HCT116 (cell line): ENCODE measurements around the gene HK1. TPM values are rescaled to one million over a fixed set of nuclear protein-coding genes. Genes with fewer than 3 reads are reported as not detected.

ENCODE experiments used
- ATAC-seq: fragments of 200-7000 bp; cut with Tn5 transposase; 2 replicates; pipeline ENCODE4 v1.9.1; 2020; ENCODE audit warnings: mild to moderate bottlenecking, moderate library complexity
- BruUV-seq: library from RNA; stranded (reverse); fragments of 400-500 nt; replicated peaks from 2 replicates; lab custom pipeline; 2021; lab: Mats Ljungman, UMichigan
- CTCF ChIA-PET: fragments of 300-600 bp; sonication (Branson Sonifier 250); formaldehyde crosslinking; loops from one replicate; lab custom pipeline; 2021; ENCODE audit warnings: antibody characterized with exemption; lab: Charles Lee
- POLR2A ChIA-PET: fragments of 300-600, 350-600 bp; sonication (Branson Sonifier 250); formaldehyde crosslinking; loops from one replicate; lab custom pipeline; 2021; ENCODE audit warnings: antibody characterized with exemption; lab: Charles Lee
- RAD21 ChIA-PET, 2 experiments: fragments of 300-600 bp; sonication (Branson Sonifier 250); formaldehyde crosslinking; loops; one replicate each; lab custom pipeline; 2023; ENCODE audit warnings: low total read pairs in 2 of 2; ENCODE audit not compliant: uncharacterized antibody in 2 of 2, unreplicated experiment in 2 of 2, low non-redundant PET in 1 of 2; lab: Charles Lee
- DNase-seq: peaks from one replicate; pipeline ENCODE4 v3.0.0-alpha.2; 2010; ENCODE audit warnings: low read depth, low spot score
- H2AFZ ChIP-seq: fragments of 200-600 bp; shearing (Covaris generic), sonication (generic); 2 replicates; pipeline ENCODE4 v1.6.1; 2017; ENCODE audit warnings: low read depth, mixed run types, mixed read lengths, antibody characterized with exemption, low read length; ENCODE audit not compliant: poor library complexity, severe bottlenecking
- H3K27ac ChIP-seq: 2 replicates; pipeline ENCODE4 v1.5.1; 2012; ENCODE audit warnings: low read depth, low read length
- H3K27me3 ChIP-seq: fragments of 200-600 bp; sonication (generic); 2 replicates; pipeline ENCODE4 v1.6.1; 2016; ENCODE audit warnings: mixed run types, low read length, mixed read lengths; ENCODE audit not compliant: insufficient read depth
- H3K36me3 ChIP-seq, 2 experiments: fragments of 200-500 bp in 1 of 2; fragments of 200-600 bp in 1 of 2; sonication (Bioruptor generic) in 1 of 2; sonication (generic) in 1 of 2; 2 replicates each; pipeline versions ENCODE4 v1.5.1 to v1.6.1; 2014 to 2016; ENCODE audit warnings: low read length in 2 of 2, inconsistent platforms in 1 of 2, mixed read lengths in 1 of 2, mixed run types in 1 of 2; ENCODE audit not compliant: insufficient read depth in 2 of 2, control insufficient read depth in 1 of 2
- H3K4me1 ChIP-seq, 2 experiments: fragments of 200-600 bp in 1 of 2; sonication (generic) in 1 of 2; 2 replicates each; pipeline versions ENCODE4 v1.5.1 to v1.6.1; 2012 to 2017; ENCODE audit warnings: low read length in 2 of 2, inconsistent platforms in 1 of 2, mild to moderate bottlenecking in 1 of 2, mixed read lengths in 1 of 2, mixed run types in 1 of 2, moderate library complexity in 1 of 2; ENCODE audit not compliant: insufficient read depth in 2 of 2, control insufficient read depth in 1 of 2
- H3K4me2 ChIP-seq: fragments of 200-600 bp; sonication (generic); 2 replicates; pipeline ENCODE4 v1.6.1; 2017; ENCODE audit warnings: mixed run types, low read length, mixed read lengths
- H3K4me3 ChIP-seq, 2 experiments: fragments of 200-600 bp in 1 of 2; sonication (generic) in 1 of 2; replicated peaks in 1 of 2; 2 replicates each; pipeline ENCODE4 v1.5.1; 2011 to 2016; ENCODE audit warnings: low read length in 2 of 2, control low read depth in 1 of 2, low read depth in 1 of 2, mild to moderate bottlenecking in 1 of 2, mixed read lengths in 1 of 2, mixed run types in 1 of 2
- H3K79me2 ChIP-seq: fragments of 200-600 bp; sonication (generic); 2 replicates; pipeline ENCODE4 v1.6.1; 2017; ENCODE audit warnings: mild to moderate bottlenecking, mixed run types, low read length, moderate library complexity, mixed read lengths; ENCODE audit not compliant: insufficient read depth
- H3K9ac ChIP-seq: fragments of 200-600 bp; sonication (generic); 2 replicates; pipeline ENCODE4 v1.6.1; 2016; ENCODE audit warnings: low read length, mixed read lengths
- H3K9me2 ChIP-seq: fragments of 200-600 bp; sonication (generic), shearing (Covaris generic); 2 replicates; pipeline ENCODE4 v1.6.1; 2017; ENCODE audit warnings: mixed run types, mild to moderate bottlenecking, moderate library complexity; ENCODE audit not compliant: insufficient read depth
- H3K9me3 ChIP-seq, 2 experiments: fragments of 200-500 bp in 1 of 2; fragments of 200-600 bp in 1 of 2; sonication (Bioruptor generic) in 1 of 2; sonication (generic) in 1 of 2; 2 replicates each; pipeline ENCODE4 v1.6.1; 2014 to 2017; ENCODE audit warnings: low read length in 2 of 2, mixed read lengths in 2 of 2, inconsistent platforms in 1 of 2, low read depth in 1 of 2, mild to moderate bottlenecking in 1 of 2, mixed run types in 1 of 2, moderate library complexity in 1 of 2; ENCODE audit not compliant: control insufficient read depth in 1 of 2, insufficient read depth in 1 of 2
- H4K20me1 ChIP-seq: fragments of 200-600 bp; sonication (generic), shearing (Covaris generic); 2 replicates; pipeline ENCODE4 v1.6.1; 2017; ENCODE audit warnings: mixed run types, mild to moderate bottlenecking, moderate library complexity; ENCODE audit not compliant: insufficient read depth
- CBX3 ChIP-seq: IDR thresholded peaks from 2 replicates; pipeline ENCODE4 v1.6.1; 2012; ENCODE audit warnings: low read depth
- CEBPB ChIP-seq: IDR thresholded peaks from 2 replicates; pipeline ENCODE4 v1.6.1; 2012; ENCODE audit warnings: low read depth
- EZH2phosphoT487 ChIP-seq: fragments of 200-600 bp; IDR thresholded peaks from 2 replicates; pipeline ENCODE4 v1.6.1; 2018; ENCODE audit warnings: antibody characterized with exemption, borderline replicate concordance
- FOSL1 ChIP-seq: IDR thresholded peaks from 2 replicates; pipeline ENCODE4 v1.6.1; 2012; ENCODE audit warnings: low read depth
- JUND ChIP-seq: IDR thresholded peaks from 2 replicates; pipeline ENCODE4 v1.6.1; 2012
- MAX ChIP-seq: IDR thresholded peaks from 2 replicates; pipeline ENCODE4 v1.6.1; 2012
- POLR2A ChIP-seq: IDR thresholded peaks from 2 replicates; pipeline ENCODE4 v1.7.0; 2011; ENCODE audit warnings: borderline replicate concordance; ENCODE audit not compliant: insufficient read depth, insufficient read length; ENCODE audit errors: extremely low read depth
- POLR2AphosphoS5 ChIP-seq: IDR thresholded peaks from 2 replicates; pipeline ENCODE4 v1.6.1; 2011; ENCODE audit warnings: mild to moderate bottlenecking, low read depth, low read length, moderate library complexity
- RAD21 ChIP-seq: IDR thresholded peaks from 2 replicates; pipeline ENCODE4 v1.6.1; 2012; ENCODE audit warnings: low read depth, mild to moderate bottlenecking
- SIN3A ChIP-seq: IDR thresholded peaks from 2 replicates; pipeline ENCODE4 v1.6.1; 2012; ENCODE audit warnings: low read depth
- SP1 ChIP-seq: IDR thresholded peaks from 2 replicates; pipeline ENCODE4 v1.6.1; 2012; ENCODE audit warnings: low read depth
- SRF ChIP-seq: IDR thresholded peaks from 2 replicates; pipeline ENCODE4 v1.6.1; 2012; ENCODE audit warnings: low read depth
- TCF7L2 ChIP-seq: IDR thresholded peaks from 2 replicates; pipeline ENCODE4 v1.7.0; 2011; ENCODE audit warnings: borderline replicate concordance, inconsistent platforms; ENCODE audit not compliant: insufficient read depth, insufficient read length; ENCODE audit errors: extremely low read depth
- ZFX ChIP-seq: fragments of 450-650 bp; IDR thresholded peaks from 2 replicates; pipeline ENCODE4 v1.6.1; 2017
- intact Hi-C: fragments of 100-400 bp; cut with micrococcal nuclease; formaldehyde crosslinking; loops from 2 replicates; pipeline ENCODE4 v1.10.0; 2022
- total RNA-seq: library from RNA; stranded (reverse); gene quantifications from one replicate; pipeline ENCODE4 v1.2.1, GENCODE V29; 2021; ENCODE audit not compliant: unreplicated experiment
- TF ChIP-seq, protein P1 (sequence below): IDR thresholded peaks from 2 replicates; pipeline ENCODE4 v1.6.1; 2012
- TF ChIP-seq, protein P2 (sequence below): IDR thresholded peaks from 2 replicates; pipeline ENCODE4 v1.6.1; 2012; ENCODE audit warnings: low read depth

HK1 gene
- total RNA-seq, 1 experiment from 2014 or later = 50.3 TPM

- Histone ChIP-seq H3K9ac (no peak overlapping the region), H3K4me2 (no peak overlapping the region), H2AFZ (no peak overlapping the region), H3K9me3 (no peaks in the 10 kb centered on the region), H3K27ac (no peak overlapping the region), H3K27me3 (no peaks in the 10 kb centered on the region), H3K4me1 (peaks cover 0 to 7% of the 10 kb centered on the region in 2 experiments; a peak in 1 of 4 replicates), H4K20me1 (no peaks in the 10 kb centered on the region), H3K9me2 (no peaks in the 10 kb centered on the region), H3K4me3 (no peak overlapping the region), H3K79me2 (no peaks in the 10 kb centered on the region), H3K36me3 (peaks cover 5 to 15% of the 10 kb centered on the region in 2 experiments)
- ChIA-PET POLR2A (no interaction called here), RAD21 (no interaction called here), CTCF (interaction anchor here (0.7 kb wide), 1 partner anchor 138 kb away, joined by 5 read pairs; no protein-coding TSS in a partner anchor)
- no peak for ATAC-seq
- TF ChIP-seq CBX3 = no peak
- no peak for TF ChIP-seq CEBPB
- no peak for TF ChIP-seq FOSL1
- TF ChIP-seq SIN3A = no peak
- no peak for TF ChIP-seq TCF7L2
- TF ChIP-seq POLR2A = no peak
- no peak for TF ChIP-seq SP1
- no peak for TF ChIP-seq POLR2AphosphoS5
- TF ChIP-seq, protein P1, sequence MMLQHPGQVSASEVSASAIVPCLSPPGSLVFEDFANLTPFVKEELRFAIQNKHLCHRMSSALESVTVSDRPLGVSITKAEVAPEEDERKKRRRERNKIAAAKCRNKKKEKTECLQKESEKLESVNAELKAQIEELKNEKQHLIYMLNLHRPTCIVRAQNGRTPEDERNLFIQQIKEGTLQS = no peak
- no peak for DNase-seq
- no TSS peak for BruUV-seq
- intact Hi-C loops = no loop called here
Observed at GRCh38 chr10:69377191-69377590, 98.9 kb downstream of the HK1 start.

DNA sequence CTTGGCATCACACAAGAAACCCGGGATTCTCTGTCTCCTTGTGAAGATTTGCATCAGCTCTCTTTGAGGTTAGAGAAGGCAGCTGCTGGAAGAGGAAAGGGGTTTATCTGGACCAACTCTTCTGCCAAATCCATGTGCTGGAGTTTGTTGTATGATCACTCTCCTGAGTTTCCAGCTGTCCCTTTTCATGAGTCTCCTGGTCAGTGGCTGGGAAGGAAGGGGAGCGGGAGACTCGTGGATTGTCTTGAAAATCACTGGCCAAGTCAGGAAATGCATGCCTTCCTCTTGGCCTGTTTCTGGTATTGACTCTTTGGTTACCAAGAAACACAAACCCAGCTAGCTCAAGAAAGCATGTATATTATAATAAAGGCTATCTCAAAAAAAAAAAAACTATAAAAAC lies 99.6 kb downstream of the HK1 start:
- no TSS peak for BruUV-seq
- Histone ChIP-seq H3K4me1 (peaks cover 0 to 7% of the 10 kb centered on the region in 2 experiments; a peak in 1 of 4 replicates), H4K20me1 (no peaks in the 10 kb centered on the region), H3K9me3 (no peaks in the 10 kb centered on the region), H3K4me3 (no peak overlapping the region), H3K79me2 (no peaks in the 10 kb centered on the region), H3K4me2 (no peak overlapping the region), H3K27me3 (no peaks in the 10 kb centered on the region), H3K9ac (no peak overlapping the region), H2AFZ (no peak overlapping the region), H3K27ac (no peak overlapping the region), H3K36me3 (peaks cover 5 to 15% of the 10 kb centered on the region in 2 experiments), H3K9me2 (no peaks in the 10 kb centered on the region)
- ATAC-seq (no peak), DNase-seq (no peak)
- CTCF ChIA-PET = no interaction called here
- RAD21 ChIA-PET = no interaction called here
- intact Hi-C loops = no loop called here
- POLR2A ChIA-PET = no interaction called here
- TF ChIP-seq, protein P2, sequence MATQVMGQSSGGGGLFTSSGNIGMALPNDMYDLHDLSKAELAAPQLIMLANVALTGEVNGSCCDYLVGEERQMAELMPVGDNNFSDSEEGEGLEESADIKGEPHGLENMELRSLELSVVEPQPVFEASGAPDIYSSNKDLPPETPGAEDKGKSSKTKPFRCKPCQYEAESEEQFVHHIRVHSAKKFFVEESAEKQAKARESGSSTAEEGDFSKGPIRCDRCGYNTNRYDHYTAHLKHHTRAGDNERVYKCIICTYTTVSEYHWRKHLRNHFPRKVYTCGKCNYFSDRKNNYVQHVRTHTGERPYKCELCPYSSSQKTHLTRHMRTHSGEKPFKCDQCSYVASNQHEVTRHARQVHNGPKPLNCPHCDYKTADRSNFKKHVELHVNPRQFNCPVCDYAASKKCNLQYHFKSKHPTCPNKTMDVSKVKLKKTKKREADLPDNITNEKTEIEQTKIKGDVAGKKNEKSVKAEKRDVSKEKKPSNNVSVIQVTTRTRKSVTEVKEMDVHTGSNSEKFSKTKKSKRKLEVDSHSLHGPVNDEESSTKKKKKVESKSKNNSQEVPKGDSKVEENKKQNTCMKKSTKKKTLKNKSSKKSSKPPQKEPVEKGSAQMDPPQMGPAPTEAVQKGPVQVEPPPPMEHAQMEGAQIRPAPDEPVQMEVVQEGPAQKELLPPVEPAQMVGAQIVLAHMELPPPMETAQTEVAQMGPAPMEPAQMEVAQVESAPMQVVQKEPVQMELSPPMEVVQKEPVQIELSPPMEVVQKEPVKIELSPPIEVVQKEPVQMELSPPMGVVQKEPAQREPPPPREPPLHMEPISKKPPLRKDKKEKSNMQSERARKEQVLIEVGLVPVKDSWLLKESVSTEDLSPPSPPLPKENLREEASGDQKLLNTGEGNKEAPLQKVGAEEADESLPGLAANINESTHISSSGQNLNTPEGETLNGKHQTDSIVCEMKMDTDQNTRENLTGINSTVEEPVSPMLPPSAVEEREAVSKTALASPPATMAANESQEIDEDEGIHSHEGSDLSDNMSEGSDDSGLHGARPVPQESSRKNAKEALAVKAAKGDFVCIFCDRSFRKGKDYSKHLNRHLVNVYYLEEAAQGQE = no peak
- TF ChIP-seq ZFX = no peak
- TF ChIP-seq TCF7L2 = no peak
- no peak for TF ChIP-seq POLR2A
- no peak for TF ChIP-seq RAD21
- TF ChIP-seq SP1 = no peak
- no peak for TF ChIP-seq FOSL1
- TF ChIP-seq CEBPB = no peak
- no peak for TF ChIP-seq MAX
- TF ChIP-seq POLR2AphosphoS5 = no peak
- TF ChIP-seq EZH2phosphoT487 = no peak
- TF ChIP-seq, protein P1 = no peak
- TF ChIP-seq JUND = no peak
- no peak for TF ChIP-seq SRF
